Measurements from ENCODE around the gene CNDP2. TPM values are rescaled to one million over a fixed set of nuclear protein-coding genes. Genes with fewer than 3 reads are reported as not detected.

CNDP2 gene
- total and polyA plus RNA-seq, 2 of the 13 experiments (the other 11 are each of a cell fraction or from before 2014, with no cell fraction given): 64.7 to 80.8 TPM

GRCh38 chr18:74496508-74497323 is 553 bp downstream of the CNDP2 start (continued):
- TF ChIP-seq ZNF407 (CRISPR knock-in tag; IDR thresholded peaks at IDR 0.05; ENCODE audit: not compliant biosample characterization) (no peak), ZFAT (CRISPR knock-in tag; conservative IDR thresholded peaks at IDR 0.05) (no peak), SRY (CRISPR knock-in tag; IDR thresholded peaks at IDR 0.05) (no peak), TIGD3 (CRISPR knock-in tag; IDR thresholded peaks at IDR 0.05; ENCODE audit: borderline replicate concordance) (no peak), ZNF33A (CRISPR knock-in tag; IDR thresholded peaks at IDR 0.05; ENCODE audit: borderline replicate concordance) (no peak), ZNF136 (CRISPR knock-in tag; IDR thresholded peaks at IDR 0.05; ENCODE audit: low read depth) (0 out of 2 replicates have a peak, but pooled peaks have one; percentile 37), KLF12 (CRISPR knock-in tag; IDR thresholded peaks at IDR 0.05; ENCODE audit: borderline replicate concordance) (no peak), NR2F2 (IDR thresholded peaks at IDR 0.05; ENCODE audit: borderline replicate concordance, low read depth) (no peak; the same call in 1 of the 2 replicates), FOXK1 (CRISPR knock-in tag; IDR thresholded peaks at IDR 0.05; ENCODE audit: borderline replicate concordance, low read depth) (no peak), ZNF235 (CRISPR knock-in tag; IDR thresholded peaks at IDR 0.05; ENCODE audit: borderline replicate concordance) (no peak), RNF2 (conservative IDR thresholded peaks at IDR 0.05; ENCODE audit: low read depth) (0 out of 2 replicates have a peak, but pooled peaks have one; percentile 34), ZNF598 (CRISPR knock-in tag; IDR thresholded peaks at IDR 0.05; ENCODE audit: borderline replicate concordance) (no peak), THRA (CRISPR knock-in tag; IDR thresholded peaks at IDR 0.05; ENCODE audit: borderline replicate concordance) (no peak), ZNF672 (CRISPR knock-in tag; IDR thresholded peaks at IDR 0.05) (no peak), CHD2 (IDR thresholded peaks at IDR 0.05; ENCODE audit: low read depth, low read length) (no peak), ZNF7 (CRISPR knock-in tag; IDR thresholded peaks at IDR 0.05) (no peak), ADNP (CRISPR knock-in tag; IDR thresholded peaks at IDR 0.05) (no peak)

Measured in HepG2 (cell line).